ENCODE measurements around the gene SPRY2.

DNA sequence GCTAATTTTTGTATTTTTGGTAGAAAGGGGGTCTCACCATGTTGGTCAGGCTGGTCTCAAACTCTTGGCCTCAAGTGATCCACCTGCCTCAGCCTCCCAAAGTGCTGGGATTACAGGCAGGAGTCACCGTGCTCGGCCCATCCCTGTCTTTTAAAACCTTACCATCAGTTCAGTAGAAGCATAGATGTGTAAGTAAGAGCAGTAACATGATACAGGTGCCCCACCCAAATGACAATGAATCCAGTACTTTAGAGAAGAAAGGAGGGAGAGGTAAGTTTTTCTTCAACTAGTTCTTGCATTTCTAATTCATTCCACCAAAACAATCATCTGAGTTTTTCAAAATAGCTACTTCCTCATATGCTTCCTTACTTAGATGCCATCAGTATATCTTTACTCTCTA lies 21.9 kb downstream of the SPRY2 start:
- TF ChIP-seq, protein P1, sequence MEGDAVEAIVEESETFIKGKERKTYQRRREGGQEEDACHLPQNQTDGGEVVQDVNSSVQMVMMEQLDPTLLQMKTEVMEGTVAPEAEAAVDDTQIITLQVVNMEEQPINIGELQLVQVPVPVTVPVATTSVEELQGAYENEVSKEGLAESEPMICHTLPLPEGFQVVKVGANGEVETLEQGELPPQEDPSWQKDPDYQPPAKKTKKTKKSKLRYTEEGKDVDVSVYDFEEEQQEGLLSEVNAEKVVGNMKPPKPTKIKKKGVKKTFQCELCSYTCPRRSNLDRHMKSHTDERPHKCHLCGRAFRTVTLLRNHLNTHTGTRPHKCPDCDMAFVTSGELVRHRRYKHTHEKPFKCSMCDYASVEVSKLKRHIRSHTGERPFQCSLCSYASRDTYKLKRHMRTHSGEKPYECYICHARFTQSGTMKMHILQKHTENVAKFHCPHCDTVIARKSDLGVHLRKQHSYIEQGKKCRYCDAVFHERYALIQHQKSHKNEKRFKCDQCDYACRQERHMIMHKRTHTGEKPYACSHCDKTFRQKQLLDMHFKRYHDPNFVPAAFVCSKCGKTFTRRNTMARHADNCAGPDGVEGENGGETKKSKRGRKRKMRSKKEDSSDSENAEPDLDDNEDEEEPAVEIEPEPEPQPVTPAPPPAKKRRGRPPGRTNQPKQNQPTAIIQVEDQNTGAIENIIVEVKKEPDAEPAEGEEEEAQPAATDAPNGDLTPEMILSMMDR (IDR thresholded peaks at IDR 0.05) = no peak
- TF ChIP-seq POLR2A (IDR thresholded peaks at IDR 0.05) = no peak

Data from body of pancreas (tissue), 4 donors.